K562 (cell line): ENCODE data around the gene SP2. TPM values are rescaled to one million over a fixed set of nuclear protein-coding genes. Genes with fewer than 3 reads are reported as not detected.

ENCODE experiments used
- CAMTA2 ChIP-seq: fragments of 250-450 bp; sonication (Bioruptor Pico); conservative IDR thresholded peaks from 2 replicates; pipeline ENCODE4 v1.5.1; 2022
- CHD4 ChIP-seq: fragments of 200-600 bp; sonication (generic); IDR thresholded peaks from 3 replicates; pipeline ENCODE4 v1.6.1; 2012; ENCODE audit warnings: low read depth, mild to moderate bottlenecking, mixed read lengths, low read length, inconsistent platforms; ENCODE audit not compliant: insufficient read depth, insufficient replicate concordance, poor library complexity, severe bottlenecking
- CTCF ChIP-seq, 3 experiments: IDR thresholded peaks in 2 of 3; conservative IDR thresholded peaks in 1 of 3; 2 replicates each; pipeline ENCODE4 v1.5.1; 2011 to 2012; ENCODE audit warnings: low read length in 3 of 3, mild to moderate bottlenecking in 3 of 3, control low read depth in 2 of 3, improper control_type of control experiment in 1 of 3, inconsistent platforms in 1 of 3, low read depth in 1 of 3, mixed read lengths in 1 of 3, moderate library complexity in 1 of 3; ENCODE audit not compliant: insufficient read depth in 2 of 3
- HDAC6 ChIP-seq: IDR thresholded peaks from 2 replicates; pipeline ENCODE4 v1.6.1; 2012; ENCODE audit warnings: low read depth, mild to moderate bottlenecking, control low read depth, inconsistent platforms, low read length, moderate library complexity
- HNRNPH1 ChIP-seq: fragments of 200-400 bp; formaldehyde crosslinking; optimal IDR thresholded peaks from 2 replicates; pipeline ENCODE3; 2017; ENCODE audit warnings: low read depth, mild to moderate bottlenecking, low read length, moderate library complexity
- KDM5B ChIP-seq: fragments of 200-600 bp; sonication (generic); IDR thresholded peaks from 2 replicates; pipeline ENCODE4 v1.6.1; 2012; ENCODE audit warnings: low read depth, mild to moderate bottlenecking, moderate library complexity, low read length, control low read depth, inconsistent platforms; ENCODE audit not compliant: insufficient replicate concordance
- L3MBTL2 ChIP-seq: fragments of 450-650 bp; IDR thresholded peaks from 2 replicates; pipeline ENCODE4 v1.6.1; 2016; ENCODE audit warnings: mild to moderate bottlenecking, moderate library complexity
- MAFK ChIP-seq: IDR thresholded peaks from 2 replicates; pipeline ENCODE4 v1.6.1; 2011; ENCODE audit warnings: low read length, improper control_type of control experiment
- MCM2 ChIP-seq: fragments of 450-650 bp; IDR thresholded peaks from 2 replicates; pipeline ENCODE4 v1.6.1; 2017; ENCODE audit warnings: low read depth, mild to moderate bottlenecking
- SOX6 ChIP-seq: fragments of 450-650 bp; IDR thresholded peaks from 2 replicates; pipeline ENCODE4 v1.6.1; 2014; ENCODE audit warnings: mild to moderate bottlenecking
- STAT6 ChIP-seq: sonication (generic); formaldehyde crosslinking; IDR thresholded peaks from 2 replicates; pipeline ENCODE4 v1.8.1; 2023; ENCODE audit warnings: mild to moderate bottlenecking, missing genetic modification reagents
- TOE1 ChIP-seq, 2 experiments: fragments of 450-650 bp in 1 of 2; sonication (generic) in 1 of 2; formaldehyde crosslinking in 1 of 2; IDR thresholded peaks; 2 replicates each; pipeline versions ENCODE4 v1.7.1 to v1.8.0; 2016 to 2022; ENCODE audit warnings: borderline replicate concordance in 2 of 2, mild to moderate bottlenecking in 2 of 2, antibody characterized with exemption in 1 of 2, inconsistent platforms in 1 of 2, low read depth in 1 of 2, missing genetic modification reagents in 1 of 2, moderate library complexity in 1 of 2
- ZNF140 ChIP-seq: fragments of 250-450 bp; sonication (Bioruptor Pico); IDR thresholded peaks from 2 replicates; pipeline ENCODE4 v1.8.0; 2021; ENCODE audit warnings: moderate library complexity, mild to moderate bottlenecking, inconsistent platforms
- polyA plus RNA-seq, 8 experiments: library from polyadenylated mRNA; depleted of rRNA in 4 of 8; stranded (reverse) in 5 of 8; unstranded in 3 of 8; fragments of >200 nt; fragmentation: Nextera tagmentation in 2 of 8; fragmentation: Illumina TruSeq in 1 of 8; extraction: Ambion mirVana in 2 of 8; extraction: Trizol in 1 of 8; gene quantifications; 2 replicates each; pipeline versions ENCODE4 v1.2.1 to v1.2.3, GENCODE V29; 2011 to 2014; ENCODE audit warnings: inconsistent platforms in 1 of 8, missing spikeins in 1 of 8
- total RNA-seq, 7 experiments: library from RNA; depleted of rRNA in 6 of 7; stranded (reverse); fragments of >200 nt in 6 of 7; fragmentation: Illumina TruSeq in 2 of 7; extraction: Trizol in 2 of 7; gene quantifications; 2 replicates each; pipeline versions ENCODE4 v1.2.1 to v1.2.3, GENCODE V29; 2011 to 2021; ENCODE audit warnings: low replicate concordance in 1 of 7
- TF ChIP-seq, protein P1 (sequence below): fragments of 250-450 bp; sonication (Bioruptor Pico); IDR thresholded peaks from 2 replicates; pipeline ENCODE4 v1.4.0; 2020

Gene SP2
- total and polyA plus RNA-seq, 9 of the 15 experiments (the other 6 are each of a cell fraction or from before 2014, with no cell fraction given): 0.77 to 22.3 (median 2.3) TPM

DNA sequence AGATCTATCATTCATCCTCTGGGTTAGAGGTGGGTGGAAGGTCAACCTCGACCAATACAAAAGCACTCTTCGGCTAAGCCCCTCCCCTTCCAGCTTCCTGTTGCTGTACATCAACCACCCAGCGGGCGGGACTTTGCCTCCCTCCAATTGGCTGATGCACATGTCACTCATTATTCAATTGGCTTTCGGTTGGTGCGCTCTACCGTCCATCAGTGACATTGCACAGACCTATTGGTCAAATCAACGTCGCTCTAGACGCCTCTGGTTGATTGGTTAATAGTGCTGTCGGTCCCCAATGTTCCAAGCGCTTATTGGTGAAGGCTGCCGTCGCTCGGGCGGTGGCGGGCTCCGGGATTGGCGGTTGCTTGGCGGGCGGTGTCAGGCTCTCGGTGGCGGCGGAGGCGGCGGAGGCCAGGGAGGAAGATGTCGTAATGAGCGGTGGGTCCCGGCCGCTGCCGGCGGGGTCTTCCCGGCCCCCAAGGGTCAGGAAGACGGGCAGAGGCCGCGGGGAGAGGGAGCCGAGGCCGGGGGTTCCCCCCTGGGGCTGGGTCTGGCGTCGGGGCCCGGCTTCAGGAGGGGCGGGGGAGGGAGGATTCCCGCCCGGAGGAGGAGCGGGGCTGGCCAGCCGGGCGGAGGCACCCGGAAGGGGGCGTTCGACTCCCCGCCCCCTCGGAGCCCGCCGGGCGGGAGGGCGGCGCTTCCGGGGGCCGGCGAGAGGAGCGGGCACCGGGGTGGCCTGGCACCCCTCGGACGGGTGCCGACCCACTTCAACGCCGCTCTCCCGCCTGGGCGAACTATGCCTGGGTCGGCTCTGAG, at the start of gene SP2 (continued):
- TF ChIP-seq STAT6 (CRISPR knock-in tag): no peak
- 0 out of 2 replicates have a peak, but pooled peaks have one; percentile 7 for TF ChIP-seq L3MBTL2
- TF ChIP-seq CTCF (IDR thresholded peaks at IDR 0.05 in 2 of 3, conservative IDR thresholded peaks at IDR 0.05 in 1 of 3; ENCODE audit: insufficient read depth in 2 of 3, low read depth in 1 of 3, low read length in 3 of 3): no peak; a peak in 1 of 6 replicates
- no peak for TF ChIP-seq TOE1 (IDR thresholded peaks at IDR 0.05; ENCODE audit: borderline replicate concordance)
- no peak for TF ChIP-seq TOE1 (CRISPR knock-in tag; IDR thresholded peaks at IDR 0.05; ENCODE audit: borderline replicate concordance, low read depth)
- no peak for TF ChIP-seq ZNF140 (CRISPR knock-in tag)
- TF ChIP-seq MAFK: no peak
- TF ChIP-seq, protein P1, sequence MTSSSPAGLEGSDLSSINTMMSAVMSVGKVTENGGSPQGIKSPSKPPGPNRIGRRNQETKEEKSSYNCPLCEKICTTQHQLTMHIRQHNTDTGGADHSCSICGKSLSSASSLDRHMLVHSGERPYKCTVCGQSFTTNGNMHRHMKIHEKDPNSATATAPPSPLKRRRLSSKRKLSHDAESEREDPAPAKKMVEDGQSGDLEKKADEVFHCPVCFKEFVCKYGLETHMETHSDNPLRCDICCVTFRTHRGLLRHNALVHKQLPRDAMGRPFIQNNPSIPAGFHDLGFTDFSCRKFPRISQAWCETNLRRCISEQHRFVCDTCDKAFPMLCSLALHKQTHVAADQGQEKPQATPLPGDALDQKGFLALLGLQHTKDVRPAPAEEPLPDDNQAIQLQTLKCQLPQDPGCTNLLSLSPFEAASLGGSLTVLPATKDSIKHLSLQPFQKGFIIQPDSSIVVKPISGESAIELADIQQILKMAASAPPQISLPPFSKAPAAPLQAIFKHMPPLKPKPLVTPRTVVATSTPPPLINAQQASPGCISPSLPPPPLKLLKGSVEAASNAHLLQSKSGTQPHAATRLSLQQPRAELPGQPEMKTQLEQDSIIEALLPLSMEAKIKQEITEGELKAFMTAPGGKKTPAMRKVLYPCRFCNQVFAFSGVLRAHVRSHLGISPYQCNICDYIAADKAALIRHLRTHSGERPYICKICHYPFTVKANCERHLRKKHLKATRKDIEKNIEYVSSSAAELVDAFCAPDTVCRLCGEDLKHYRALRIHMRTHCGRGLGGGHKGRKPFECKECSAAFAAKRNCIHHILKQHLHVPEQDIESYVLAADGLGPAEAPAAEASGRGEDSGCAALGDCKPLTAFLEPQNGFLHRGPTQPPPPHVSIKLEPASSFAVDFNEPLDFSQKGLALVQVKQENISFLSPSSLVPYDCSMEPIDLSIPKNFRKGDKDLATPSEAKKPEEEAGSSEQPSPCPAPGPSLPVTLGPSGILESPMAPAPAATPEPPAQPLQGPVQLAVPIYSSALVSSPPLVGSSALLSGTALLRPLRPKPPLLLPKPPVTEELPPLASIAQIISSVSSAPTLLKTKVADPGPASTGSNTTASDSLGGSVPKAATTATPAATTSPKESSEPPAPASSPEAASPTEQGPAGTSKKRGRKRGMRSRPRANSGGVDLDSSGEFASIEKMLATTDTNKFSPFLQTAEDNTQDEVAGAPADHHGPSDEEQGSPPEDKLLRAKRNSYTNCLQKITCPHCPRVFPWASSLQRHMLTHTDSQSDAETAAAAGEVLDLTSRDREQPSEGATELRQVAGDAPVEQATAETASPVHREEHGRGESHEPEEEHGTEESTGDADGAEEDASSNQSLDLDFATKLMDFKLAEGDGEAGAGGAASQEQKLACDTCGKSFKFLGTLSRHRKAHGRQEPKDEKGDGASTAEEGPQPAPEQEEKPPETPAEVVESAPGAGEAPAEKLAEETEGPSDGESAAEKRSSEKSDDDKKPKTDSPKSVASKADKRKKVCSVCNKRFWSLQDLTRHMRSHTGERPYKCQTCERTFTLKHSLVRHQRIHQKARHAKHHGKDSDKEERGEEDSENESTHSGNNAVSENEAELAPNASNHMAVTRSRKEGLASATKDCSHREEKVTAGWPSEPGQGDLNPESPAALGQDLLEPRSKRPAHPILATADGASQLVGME (CRISPR knock-in tag): no peak
- no peak for TF ChIP-seq MCM2
- TF ChIP-seq CHD4: no peak
- peak; percentile 72 for TF ChIP-seq KDM5B
- no peak for TF ChIP-seq HNRNPH1
- TF ChIP-seq CAMTA2 (CRISPR knock-in tag): no peak
- TF ChIP-seq HDAC6: 0 out of 2 replicates have a peak, but pooled peaks have one; percentile 31
- no peak; the same call in 1 of the 2 replicates for TF ChIP-seq SOX6
